ENCODE measurements around the gene C1orf21.

The C1orf21 gene

DNA sequence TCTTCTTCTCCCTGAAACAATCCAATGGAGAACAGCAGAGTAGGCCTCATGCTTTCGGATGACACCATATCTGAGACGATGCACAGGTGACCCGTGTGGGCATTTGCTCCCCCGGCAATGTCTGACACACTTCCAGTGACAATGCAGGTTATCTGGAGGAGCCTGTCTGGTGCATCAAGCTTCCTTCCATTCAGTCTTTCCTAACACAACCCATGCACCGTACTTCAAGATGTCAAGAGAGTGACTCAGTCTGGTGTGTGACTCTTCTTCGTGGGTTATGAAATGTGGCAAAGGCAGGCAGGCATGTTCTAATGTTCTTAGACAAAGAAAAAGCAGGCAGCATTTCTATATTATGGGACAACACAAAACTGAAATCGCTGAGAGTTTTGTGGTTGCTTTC lies 208.8 kb downstream of the C1orf21 start:
- in situ Hi-C loops (cut with HindIII; ENCODE audit: low pct_ligation_motif_present, low sequenced_read_pairs): no loop called here
- DNase-seq: peak; percentile 69
- TF ChIP-seq, protein P1, sequence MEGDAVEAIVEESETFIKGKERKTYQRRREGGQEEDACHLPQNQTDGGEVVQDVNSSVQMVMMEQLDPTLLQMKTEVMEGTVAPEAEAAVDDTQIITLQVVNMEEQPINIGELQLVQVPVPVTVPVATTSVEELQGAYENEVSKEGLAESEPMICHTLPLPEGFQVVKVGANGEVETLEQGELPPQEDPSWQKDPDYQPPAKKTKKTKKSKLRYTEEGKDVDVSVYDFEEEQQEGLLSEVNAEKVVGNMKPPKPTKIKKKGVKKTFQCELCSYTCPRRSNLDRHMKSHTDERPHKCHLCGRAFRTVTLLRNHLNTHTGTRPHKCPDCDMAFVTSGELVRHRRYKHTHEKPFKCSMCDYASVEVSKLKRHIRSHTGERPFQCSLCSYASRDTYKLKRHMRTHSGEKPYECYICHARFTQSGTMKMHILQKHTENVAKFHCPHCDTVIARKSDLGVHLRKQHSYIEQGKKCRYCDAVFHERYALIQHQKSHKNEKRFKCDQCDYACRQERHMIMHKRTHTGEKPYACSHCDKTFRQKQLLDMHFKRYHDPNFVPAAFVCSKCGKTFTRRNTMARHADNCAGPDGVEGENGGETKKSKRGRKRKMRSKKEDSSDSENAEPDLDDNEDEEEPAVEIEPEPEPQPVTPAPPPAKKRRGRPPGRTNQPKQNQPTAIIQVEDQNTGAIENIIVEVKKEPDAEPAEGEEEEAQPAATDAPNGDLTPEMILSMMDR (IDR thresholded peaks at IDR 0.05; ENCODE audit: low read depth, low read length, missing control alignments): no peak
- H3K27me3 ChIP-seq (replicated peaks): no peaks in the 10 kb centered on the region
- no peaks in the 10 kb centered on the region for H3K36me3 ChIP-seq (replicated peaks)
- no peak overlapping the region for H3K27ac ChIP-seq
- no peak overlapping the region for H3K4me3 ChIP-seq (ENCODE audit: low read depth, low read length)

DNA sequence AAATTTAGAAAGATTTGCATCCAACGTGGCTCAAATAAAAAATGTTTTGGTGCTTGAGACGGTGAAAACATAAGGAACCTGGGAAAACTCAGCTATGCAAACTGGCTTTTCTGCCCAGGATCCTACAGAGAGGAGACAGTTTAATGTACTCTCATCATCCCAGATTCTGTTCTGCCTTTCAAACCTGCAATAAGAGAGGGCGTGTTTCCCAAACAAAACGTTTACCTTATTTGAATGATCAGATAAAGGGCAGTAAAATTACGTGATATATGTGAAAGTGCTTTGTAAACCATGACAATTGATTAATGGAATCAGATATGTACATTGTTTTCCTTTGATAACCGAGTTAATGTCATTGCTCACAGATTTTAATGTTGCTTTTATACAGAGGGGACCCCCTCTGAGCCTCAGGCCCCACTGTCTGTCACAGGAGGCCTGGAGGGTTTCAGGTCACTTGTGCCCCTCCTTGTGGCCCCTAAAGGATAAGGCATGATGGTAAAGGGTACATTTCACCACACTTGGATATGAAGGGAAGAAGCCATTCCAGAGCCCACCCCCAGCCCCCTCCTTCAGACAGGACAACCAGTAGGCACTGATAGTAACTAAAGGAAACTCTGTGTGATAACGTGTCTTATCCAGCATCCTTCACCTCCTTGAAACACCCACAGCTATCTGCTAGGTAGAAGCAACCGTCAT lies 210.3 kb downstream of the C1orf21 start:
- no peak overlapping the region for H3K4me3 ChIP-seq (ENCODE audit: low read depth, low read length)
- H3K27ac ChIP-seq: peak overlapping the region; percentile 22
- no peaks in the 10 kb centered on the region for H3K27me3 ChIP-seq (replicated peaks)
- TF ChIP-seq, protein P1 (IDR thresholded peaks at IDR 0.05; ENCODE audit: low read depth, low read length, missing control alignments): peak; percentile 21
- DNase-seq: no peak
- in situ Hi-C loops (cut with HindIII; ENCODE audit: low pct_ligation_motif_present, low sequenced_read_pairs): no loop called here
- H3K36me3 ChIP-seq (replicated peaks): no peaks in the 10 kb centered on the region

DNA sequence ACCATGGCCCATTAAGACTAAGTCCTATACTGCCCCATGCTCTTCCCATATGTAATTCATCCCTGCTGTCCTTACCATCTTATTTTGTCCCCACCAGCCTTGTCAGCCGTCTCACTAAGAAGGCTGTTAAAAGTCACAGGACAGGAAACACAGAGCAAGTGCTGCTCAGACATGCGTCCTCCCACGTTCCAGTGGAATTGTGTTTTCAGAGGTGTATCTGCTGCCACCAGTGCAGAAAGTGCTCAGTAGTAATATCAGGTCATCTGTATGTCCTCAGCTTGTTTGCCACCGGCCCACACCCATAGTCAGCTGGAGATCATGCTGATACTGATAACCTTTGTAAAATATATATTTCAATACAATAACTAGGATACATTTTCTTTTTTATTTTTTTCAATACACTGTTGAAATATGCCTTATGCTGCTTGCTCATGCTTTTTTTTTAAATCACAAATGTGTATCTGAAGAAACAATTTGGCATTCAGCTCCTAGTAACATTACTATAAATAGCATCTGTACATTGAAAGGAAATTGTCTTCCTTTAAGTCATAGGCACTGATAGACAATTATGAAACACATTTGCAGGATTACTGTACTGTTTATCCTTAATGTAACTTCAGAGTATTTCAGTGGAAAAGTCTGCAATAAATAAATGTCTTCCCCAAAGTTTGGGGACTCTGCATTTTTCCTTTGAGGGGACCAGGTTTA lies 211.0 kb downstream of the C1orf21 start:
- Histone ChIP-seq H3K4me3 (ENCODE audit: low read depth, low read length) (no peak overlapping the region), H3K27ac (peak overlapping the region; percentile 22), H3K36me3 (replicated peaks) (no peaks in the 10 kb centered on the region), H3K27me3 (replicated peaks) (no peaks in the 10 kb centered on the region)
- in situ Hi-C loops (cut with HindIII; ENCODE audit: low pct_ligation_motif_present, low sequenced_read_pairs): no loop called here
- DNase-seq: no peak
- TF ChIP-seq, protein P1 (IDR thresholded peaks at IDR 0.05; ENCODE audit: low read depth, low read length, missing control alignments): no peak

DNA sequence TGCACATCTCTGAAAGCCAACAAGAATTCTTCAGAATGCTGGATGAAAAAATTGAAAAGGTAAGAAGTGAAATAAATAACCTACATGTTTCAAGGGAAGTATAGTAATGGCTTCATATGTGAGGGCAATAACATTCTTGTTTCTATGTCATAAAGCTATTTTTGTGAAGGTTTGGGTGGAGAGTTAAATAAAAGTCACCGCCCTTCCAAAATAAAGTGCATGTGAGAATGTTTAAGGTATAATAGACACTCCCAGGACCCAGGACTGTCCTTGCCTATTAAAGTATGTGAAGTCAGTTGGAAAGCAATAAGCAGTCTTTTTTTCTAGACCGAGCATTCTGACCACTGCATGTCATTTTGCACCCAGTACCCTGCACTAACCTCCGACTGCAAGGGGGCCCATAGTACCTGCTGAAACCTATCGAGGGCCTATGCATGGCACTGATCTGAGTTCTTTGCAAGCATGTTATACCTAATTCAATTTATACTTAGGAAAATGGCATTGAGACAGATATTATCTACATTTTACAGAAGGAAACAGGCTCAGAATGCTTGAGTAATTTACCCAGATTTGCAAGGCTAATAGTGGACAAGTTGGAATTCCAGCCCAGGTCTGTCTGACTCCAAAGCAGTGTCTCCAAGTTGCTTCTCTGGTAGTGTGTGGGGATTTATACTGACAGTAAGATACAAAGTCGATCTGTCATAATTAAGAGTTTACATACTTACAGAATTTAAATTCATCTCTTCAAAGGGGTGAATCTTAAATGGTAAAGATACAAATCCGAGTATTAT lies 211.8 kb downstream of the C1orf21 start:
- H3K27ac ChIP-seq: no peak overlapping the region
- no peaks in the 10 kb centered on the region for H3K27me3 ChIP-seq (replicated peaks)
- in situ Hi-C loops (cut with HindIII; ENCODE audit: low pct_ligation_motif_present, low sequenced_read_pairs): no loop called here
- DNase-seq: no peak
- no peak overlapping the region for H3K4me3 ChIP-seq (ENCODE audit: low read depth, low read length)
- TF ChIP-seq, protein P1 (IDR thresholded peaks at IDR 0.05; ENCODE audit: low read depth, low read length, missing control alignments): no peak
- H3K36me3 ChIP-seq (replicated peaks): no peaks in the 10 kb centered on the region

DNA sequence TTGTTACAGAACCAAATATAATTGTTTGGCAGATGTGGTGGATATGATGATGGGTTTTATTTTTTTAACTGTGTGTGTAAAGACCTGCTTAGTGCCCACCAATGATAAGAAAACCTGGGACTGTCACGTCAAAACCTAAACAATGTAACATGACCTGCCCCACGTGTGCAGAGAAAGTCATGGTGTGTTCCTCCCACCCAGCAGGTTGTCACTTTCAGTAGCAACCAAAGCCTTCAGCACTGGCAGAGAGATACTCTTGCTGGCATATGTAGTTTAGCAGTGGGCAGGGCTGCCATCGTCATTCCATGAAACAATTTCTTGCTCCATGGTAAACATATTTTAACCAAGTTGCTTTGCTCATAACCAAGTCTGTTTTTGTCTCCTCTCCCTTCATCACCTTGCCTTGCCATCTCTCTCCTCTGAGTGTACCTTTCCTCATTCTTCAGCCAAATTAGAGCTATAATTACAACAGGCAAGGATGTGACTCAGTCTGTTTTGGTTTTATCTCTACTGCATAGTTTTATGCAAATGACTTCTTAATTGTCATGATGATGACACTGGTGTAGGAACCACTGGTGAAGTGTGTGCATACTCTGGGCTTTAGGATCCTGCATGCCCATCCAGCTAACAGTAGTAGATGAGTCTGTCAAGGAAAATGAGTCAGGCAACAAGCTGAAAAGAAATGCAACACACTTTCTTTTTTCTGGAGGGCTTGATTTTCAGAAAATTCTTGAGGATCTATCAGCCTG lies 217.5 kb downstream of the C1orf21 start:
- in situ Hi-C loops (cut with HindIII; ENCODE audit: low pct_ligation_motif_present, low sequenced_read_pairs): no loop called here
- DNase-seq: no peak
- TF ChIP-seq, protein P1 (IDR thresholded peaks at IDR 0.05; ENCODE audit: low read depth, low read length, missing control alignments): no peak

More for the DNA sequence above, 217.5 kb downstream of the C1orf21 start:
- Histone ChIP-seq H3K27ac (no peak overlapping the region), H3K4me3 (ENCODE audit: low read depth, low read length) (no peak overlapping the region), H3K27me3 (replicated peaks) (no peaks in the 10 kb centered on the region), H3K36me3 (replicated peaks) (no peaks in the 10 kb centered on the region)

Data from brain microvascular endothelial cell (primary cell).